ENCODE data around the gene TMEM63A. TPM values are rescaled to one million over a fixed set of nuclear protein-coding genes. Genes with fewer than 3 reads are reported as not detected.

Gene TMEM63A
- total and polyA plus RNA-seq, 2 of the 13 experiments (the other 11 are each of a cell fraction or from before 2014, with no cell fraction given): 23.9 to 53.3 TPM

DNA sequence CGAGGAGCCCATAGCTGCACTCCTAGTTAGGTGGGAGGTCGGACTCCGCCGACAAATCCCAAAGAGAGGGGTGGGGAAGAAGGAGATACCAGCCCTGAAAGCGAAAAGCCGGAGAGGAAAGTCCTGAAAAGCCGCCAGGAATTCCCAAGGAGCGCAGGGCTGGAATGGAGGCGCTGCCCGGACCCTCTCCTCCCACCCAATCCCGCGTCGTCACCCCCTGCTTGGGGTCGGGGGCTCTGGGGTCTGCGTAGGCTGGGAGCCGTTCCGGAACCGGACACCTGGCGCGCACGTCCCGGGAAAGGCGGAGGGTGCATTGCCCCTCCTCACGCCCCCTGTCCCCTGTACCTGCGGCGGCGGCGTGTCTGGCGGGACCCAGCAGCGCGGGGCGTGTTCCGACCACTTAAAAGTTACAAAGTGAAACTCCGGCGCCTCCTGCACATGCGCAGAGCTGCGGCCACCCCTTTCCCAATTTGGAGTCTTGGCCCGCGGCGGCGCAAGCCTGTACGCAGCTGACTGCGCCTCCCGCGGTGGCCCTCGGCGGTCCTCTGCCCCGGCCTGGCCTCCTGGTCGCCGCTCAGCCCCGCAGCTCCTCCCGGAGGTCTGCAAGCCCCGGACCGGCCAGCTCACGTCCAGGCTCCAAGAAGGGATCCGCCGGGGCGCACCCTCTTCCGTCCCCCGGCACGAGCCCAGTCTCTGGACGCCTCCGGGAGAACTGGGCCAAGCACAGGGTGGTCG lies at the start of gene TMEM63A (continued):
- TF ChIP-seq ARID4A (CRISPR knock-in tag; IDR thresholded peaks at IDR 0.05; ENCODE audit: borderline replicate concordance) (peak; percentile 72; the same call in 1 of the 2 replicates), ZNF652 (CRISPR knock-in tag; IDR thresholded peaks at IDR 0.05; ENCODE audit: borderline replicate concordance, low read depth) (no peak), BCL3 (CRISPR knock-in tag; IDR thresholded peaks at IDR 0.05) (peak; percentile 71), SP5 (CRISPR knock-in tag; IDR thresholded peaks at IDR 0.05; ENCODE audit: borderline replicate concordance, low read depth) (no peak), RNF2 (conservative IDR thresholded peaks at IDR 0.05; ENCODE audit: low read depth) (no peak; the same call in 1 of the 2 replicates), KDM3A (CRISPR knock-in tag; IDR thresholded peaks at IDR 0.05; ENCODE audit: low read depth) (no peak; the same call in 1 of the 2 replicates), ZNF766 (CRISPR knock-in tag; IDR thresholded peaks at IDR 0.05; ENCODE audit: borderline replicate concordance) (no peak; the same call in 1 of the 2 replicates), ONECUT2 (CRISPR knock-in tag; IDR thresholded peaks at IDR 0.05) (no peak), CBX1 (IDR thresholded peaks at IDR 0.05; ENCODE audit: low read depth) (peak; percentile 62), TP53 (CRISPR knock-in tag; conservative IDR thresholded peaks at IDR 0.05) (0 out of 2 replicates have a peak, but pooled peaks have one; percentile 13), HINFP (CRISPR knock-in tag; IDR thresholded peaks at IDR 0.05; ENCODE audit: low read depth) (peak; percentile 54; the same call in 1 of the 2 replicates), CAMTA2 (CRISPR knock-in tag; IDR thresholded peaks at IDR 0.05; ENCODE audit: borderline replicate concordance) (peak; percentile 69; the same call in 1 of the 2 replicates), SRSF9 (IDR thresholded peaks at IDR 0.05; ENCODE audit: borderline replicate concordance, insufficient read depth, low read depth, low read length, poor library complexity, severe bottlenecking) (no peak)
- TF ChIP-seq, protein P1, sequence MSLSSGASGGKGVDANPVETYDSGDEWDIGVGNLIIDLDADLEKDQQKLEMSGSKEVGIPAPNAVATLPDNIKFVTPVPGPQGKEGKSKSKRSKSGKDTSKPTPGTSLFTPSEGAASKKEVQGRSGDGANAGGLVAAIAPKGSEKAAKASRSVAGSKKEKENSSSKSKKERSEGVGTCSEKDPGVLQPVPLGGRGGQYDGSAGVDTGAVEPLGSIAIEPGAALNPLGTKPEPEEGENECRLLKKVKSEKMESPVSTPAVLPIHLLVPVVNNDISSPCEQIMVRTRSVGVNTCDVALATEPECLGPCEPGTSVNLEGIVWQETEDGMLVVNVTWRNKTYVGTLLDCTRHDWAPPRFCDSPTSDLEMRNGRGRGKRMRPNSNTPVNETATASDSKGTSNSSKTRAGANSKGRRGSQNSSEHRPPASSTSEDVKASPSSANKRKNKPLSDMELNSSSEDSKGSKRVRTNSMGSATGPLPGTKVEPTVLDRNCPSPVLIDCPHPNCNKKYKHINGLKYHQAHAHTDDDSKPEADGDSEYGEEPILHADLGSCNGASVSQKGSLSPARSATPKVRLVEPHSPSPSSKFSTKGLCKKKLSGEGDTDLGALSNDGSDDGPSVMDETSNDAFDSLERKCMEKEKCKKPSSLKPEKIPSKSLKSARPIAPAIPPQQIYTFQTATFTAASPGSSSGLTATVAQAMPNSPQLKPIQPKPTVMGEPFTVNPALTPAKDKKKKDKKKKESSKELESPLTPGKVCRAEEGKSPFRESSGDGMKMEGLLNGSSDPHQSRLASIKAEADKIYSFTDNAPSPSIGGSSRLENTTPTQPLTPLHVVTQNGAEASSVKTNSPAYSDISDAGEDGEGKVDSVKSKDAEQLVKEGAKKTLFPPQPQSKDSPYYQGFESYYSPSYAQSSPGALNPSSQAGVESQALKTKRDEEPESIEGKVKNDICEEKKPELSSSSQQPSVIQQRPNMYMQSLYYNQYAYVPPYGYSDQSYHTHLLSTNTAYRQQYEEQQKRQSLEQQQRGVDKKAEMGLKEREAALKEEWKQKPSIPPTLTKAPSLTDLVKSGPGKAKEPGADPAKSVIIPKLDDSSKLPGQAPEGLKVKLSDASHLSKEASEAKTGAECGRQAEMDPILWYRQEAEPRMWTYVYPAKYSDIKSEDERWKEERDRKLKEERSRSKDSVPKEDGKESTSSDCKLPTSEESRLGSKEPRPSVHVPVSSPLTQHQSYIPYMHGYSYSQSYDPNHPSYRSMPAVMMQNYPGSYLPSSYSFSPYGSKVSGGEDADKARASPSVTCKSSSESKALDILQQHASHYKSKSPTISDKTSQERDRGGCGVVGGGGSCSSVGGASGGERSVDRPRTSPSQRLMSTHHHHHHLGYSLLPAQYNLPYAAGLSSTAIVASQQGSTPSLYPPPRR (CRISPR knock-in tag; IDR thresholded peaks at IDR 0.05; ENCODE audit: borderline replicate concordance): 0 out of 2 replicates have a peak, but pooled peaks have one; percentile 21
- TF ChIP-seq, protein P2, sequence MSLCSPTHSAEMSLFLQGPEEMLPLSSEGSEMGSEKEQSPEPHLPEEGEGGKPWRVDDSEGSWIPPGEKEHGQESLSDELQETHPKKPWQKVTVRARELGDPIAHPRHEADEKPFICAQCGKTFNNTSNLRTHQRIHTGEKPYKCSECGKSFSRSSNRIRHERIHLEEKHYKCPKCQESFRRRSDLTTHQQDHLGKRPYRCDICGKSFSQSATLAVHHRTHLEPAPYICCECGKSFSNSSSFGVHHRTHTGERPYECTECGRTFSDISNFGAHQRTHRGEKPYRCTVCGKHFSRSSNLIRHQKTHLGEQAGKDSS (CRISPR knock-in tag; IDR thresholded peaks at IDR 0.05; ENCODE audit: borderline replicate concordance, low read depth): peak; percentile 55; the same call in 1 of the 2 replicates

Data from HepG2 (cell line).